Measurements from ENCODE around the gene MALRD1. TPM values are rescaled to one million over a fixed set of nuclear protein-coding genes. Genes with fewer than 3 reads are reported as not detected.

Gene MALRD1
- total and polyA plus RNA-seq, 2 of the 8 experiments (the other 6 are each of a cell fraction or from before 2014, with no cell fraction given), result 0.32 to 0.35 TPM

GRCh38 chr10:19299645-19300044 is 251.0 kb downstream of the MALRD1 start:
- CTCF ChIA-PET (ENCODE audit: partially characterized antibody), result interaction anchor here (0.6 kb wide), 1 partner anchor 289 kb away, joined by 3 read pairs; no protein-coding TSS in a partner anchor
- POLR2A ChIA-PET (ENCODE audit: partially characterized antibody), result no interaction called here
- Histone ChIP-seq H3K9me3 (ENCODE audit: insufficient read depth in 2 of 2, low read depth in 1 of 2, low read length in 1 of 2) (no peaks in the 10 kb centered on the region), H2AFZ (ENCODE audit: low read length) (no peak overlapping the region), H3K4ac (replicated peaks; ENCODE audit: insufficient read length, low read depth, low read length) (no peak overlapping the region), H3K36me3 (ENCODE audit: control insufficient read depth in 2 of 4, insufficient read depth in 4 of 4, low read length in 3 of 4) (no peaks in the 10 kb centered on the region), H3K79me1 (ENCODE audit: low read depth, low read length) (no peaks in the 10 kb centered on the region), H2BK12ac (ENCODE audit: low read depth, low read length) (no peak overlapping the region), H2BK5ac (ENCODE audit: low read depth, low read length) (no peak overlapping the region), H2AK5ac (ENCODE audit: low read depth, low read length) (no peak overlapping the region), H3K23ac (ENCODE audit: insufficient read length) (no peak overlapping the region), H3K4me1 (replicated peaks in 1 of 4; ENCODE audit: control insufficient read depth in 3 of 4, insufficient read depth in 4 of 4, low read length in 3 of 4) (peaks cover 0 to 3% (median 0%) of the 10 kb centered on the region in 4 experiments; a peak in 2 of 7 replicates), H4K20me1 (replicated peaks in 1 of 2; ENCODE audit: control insufficient read depth in 1 of 2, insufficient read depth in 2 of 2, low read length in 2 of 2) (no peaks in the 10 kb centered on the region), H2BK120ac (replicated peaks; ENCODE audit: low read depth, low read length) (no peak overlapping the region), H4K5ac (ENCODE audit: insufficient read length, low read depth, low read length) (no peak overlapping the region), H3K4me3 (ENCODE audit: extremely low read depth in 1 of 4, insufficient read depth in 2 of 4, low read depth in 3 of 4, low read length in 4 of 4) (no peak overlapping the region), H3K9ac (replicated peaks in 1 of 4; ENCODE audit: extremely low read depth in 1 of 4, low read depth in 3 of 4, low read length in 3 of 4) (no peak overlapping the region), H3K79me2 (ENCODE audit: control insufficient read depth in 1 of 2, insufficient read depth in 2 of 2, low read length in 2 of 2) (no peaks in the 10 kb centered on the region), H3K4me2 (ENCODE audit: insufficient read depth in 1 of 2, low read depth in 2 of 2, low read length in 2 of 2) (no peak overlapping the region), H2BK20ac (ENCODE audit: low read length) (0 out of 2 replicates have a peak overlapping the region, but pooled peaks have one; percentile 25), H4K8ac (ENCODE audit: extremely low read depth, insufficient read depth, low read length) (no peak overlapping the region), H3K14ac (ENCODE audit: insufficient read length) (no peak overlapping the region), H3K27me3 (replicated peaks in 1 of 4; ENCODE audit: control insufficient read depth in 3 of 4, extremely low read depth in 1 of 4, insufficient read depth in 3 of 4, low read length in 3 of 4) (no peaks in the 10 kb centered on the region), H3K23me2 (ENCODE audit: low read depth, low read length) (no peaks in the 10 kb centered on the region), H3K18ac (ENCODE audit: extremely low read depth, low read length) (no peak overlapping the region), H2BK15ac (ENCODE audit: low read length) (no peak overlapping the region), H3K56ac (replicated peaks; ENCODE audit: insufficient read length, low read depth, low read length) (no peak overlapping the region), H4K91ac (replicated peaks; ENCODE audit: insufficient read length, low read length) (no peak overlapping the region), H3K27ac (ENCODE audit: low read depth, low read length) (no peak overlapping the region)
- TF ChIP-seq YY1 (IDR thresholded peaks at IDR 0.05; ENCODE audit: low read depth, low read length), result no peak
- no peak for TF ChIP-seq NANOG (IDR thresholded peaks at IDR 0.05; ENCODE audit: insufficient read depth, low read depth, low read length, poor library complexity, severe bottlenecking)
- no peak for TF ChIP-seq NRF1 (IDR thresholded peaks at IDR 0.05; ENCODE audit: low read depth, low read length)
- TF ChIP-seq MAFK (IDR thresholded peaks at IDR 0.05; ENCODE audit: low read depth, low read length), result no peak
- TF ChIP-seq SP2 (IDR thresholded peaks at IDR 0.05; ENCODE audit: low read length), result no peak
- TF ChIP-seq POLR2AphosphoS5 (IDR thresholded peaks at IDR 0.05; ENCODE audit: low read depth, low read length), result no peak
- TF ChIP-seq TBP (IDR thresholded peaks at IDR 0.05; ENCODE audit: low read depth, low read length), result no peak
- no peak for TF ChIP-seq SP1 (IDR thresholded peaks at IDR 0.05; ENCODE audit: low read depth, low read length)
- TF ChIP-seq CBX5 (IDR thresholded peaks at IDR 0.05; ENCODE audit: low read depth, low read length), result no peak
- TF ChIP-seq, protein P1, sequence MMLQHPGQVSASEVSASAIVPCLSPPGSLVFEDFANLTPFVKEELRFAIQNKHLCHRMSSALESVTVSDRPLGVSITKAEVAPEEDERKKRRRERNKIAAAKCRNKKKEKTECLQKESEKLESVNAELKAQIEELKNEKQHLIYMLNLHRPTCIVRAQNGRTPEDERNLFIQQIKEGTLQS (IDR thresholded peaks at IDR 0.05; ENCODE audit: insufficient read depth, low read depth, low read length), result no peak
- TF ChIP-seq POLR2A (IDR thresholded peaks at IDR 0.05; ENCODE audit: control extremely low read depth in 1 of 2, low read depth in 2 of 2, low read length in 2 of 2), result no peak
- FAIRE-seq (no peak), DNase-seq (ENCODE audit: low read depth in 1 of 2, low spot score in 2 of 2) (no peak)
- 87% methylated on average over 3 of the region's 3 CpGs; no CpG with 5 or more reads in 1 of the 2 experiments for WGBS, 2 experiments (ENCODE audit: extremely low coverage in 1 of 2, insufficient coverage in 1 of 2, insufficient read length in 1 of 2, insufficient replicate concordance in 2 of 2, low coverage in 1 of 2, low lambda C conversion rate in 2 of 2, missing lambda C conversion rate in 1 of 2)
